SK-N-SH treated with all-trans-retinoic acid at 6 μM for 48 hours (cell line): ENCODE data around the gene GLRX.

Experiments used
- CSDC2 ChIP-seq: fragments of 250-450 bp; sonication (Bioruptor Pico); IDR thresholded peaks from 2 replicates; pipeline ENCODE4 v1.5.0; 2020; ENCODE audit warnings: mild to moderate bottlenecking, moderate library complexity
- RARB ChIP-seq: fragments of 250-450 bp; sonication (Bioruptor Pico); IDR thresholded peaks from 2 replicates; pipeline ENCODE4 v1.8.0; 2021; ENCODE audit warnings: mild to moderate bottlenecking, moderate library complexity
- TOX ChIP-seq: fragments of 250-450 bp; sonication (Bioruptor Pico); IDR thresholded peaks from 2 replicates; pipeline ENCODE4 v1.8.0; 2021; ENCODE audit warnings: mild to moderate bottlenecking, moderate library complexity, borderline replicate concordance
- ZC3H10 ChIP-seq: fragments of 250-450 bp; sonication (Bioruptor Pico); IDR thresholded peaks from 2 replicates; pipeline ENCODE4 v1.5.1; 2021; ENCODE audit warnings: mild to moderate bottlenecking, moderate library complexity
- ZFP3 ChIP-seq: fragments of 250-450 bp; sonication (Bioruptor Pico); IDR thresholded peaks from 2 replicates; pipeline ENCODE4 v1.5.0; 2020; ENCODE audit warnings: mild to moderate bottlenecking, moderate library complexity
- TF ChIP-seq, protein P1 (sequence below): fragments of 250-450 bp; sonication (Bioruptor Pico); IDR thresholded peaks from 2 replicates; pipeline ENCODE4 v1.5.1; 2020; ENCODE audit warnings: low read depth, mild to moderate bottlenecking, moderate library complexity

GRCh38 chr5:95832664-95833063 is 10.1 kb upstream of the GLRX start:
- no peak for TF ChIP-seq ZFP3 (CRISPR knock-in tag)
- TF ChIP-seq, protein P1, sequence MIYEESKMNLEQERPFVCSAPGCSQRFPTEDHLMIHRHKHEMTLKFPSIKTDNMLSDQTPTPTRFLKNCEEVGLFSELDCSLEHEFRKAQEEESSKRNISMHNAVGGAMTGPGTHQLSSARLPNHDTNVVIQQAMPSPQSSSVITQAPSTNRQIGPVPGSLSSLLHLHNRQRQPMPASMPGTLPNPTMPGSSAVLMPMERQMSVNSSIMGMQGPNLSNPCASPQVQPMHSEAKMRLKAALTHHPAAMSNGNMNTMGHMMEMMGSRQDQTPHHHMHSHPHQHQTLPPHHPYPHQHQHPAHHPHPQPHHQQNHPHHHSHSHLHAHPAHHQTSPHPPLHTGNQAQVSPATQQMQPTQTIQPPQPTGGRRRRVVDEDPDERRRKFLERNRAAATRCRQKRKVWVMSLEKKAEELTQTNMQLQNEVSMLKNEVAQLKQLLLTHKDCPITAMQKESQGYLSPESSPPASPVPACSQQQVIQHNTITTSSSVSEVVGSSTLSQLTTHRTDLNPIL (CRISPR knock-in tag), result no peak
- no peak for TF ChIP-seq CSDC2
- no peak for TF ChIP-seq ZC3H10
- no peak for TF ChIP-seq TOX (CRISPR knock-in tag)
- no peak for TF ChIP-seq RARB
